ENCODE results near the gene BMF.
"Not testable (repeated sequence)": the region's sequence is repeated elsewhere in the genome, so short reads cannot be mapped to it uniquely, and the experiment has no call there.

BMF gene

GRCh38 chr15:40146037-40146436 is 37.4 kb upstream of the BMF start:
- Histone ChIP-seq H3K27ac (ENCODE audit: low read depth, low read length) (no peak overlapping the region), H2BK5ac (ENCODE audit: low read depth, low read length, poor library complexity) (no peak overlapping the region), H4K12ac (ENCODE audit: low read depth, low read length) (no peak overlapping the region), H3K18ac (ENCODE audit: low read length) (no peak overlapping the region), H2BK120ac (ENCODE audit: insufficient read depth, low read length, poor library complexity) (no peak overlapping the region), H3K36me3 (ENCODE audit: control insufficient read depth in 1 of 2, insufficient read depth in 2 of 2, low read length in 2 of 2) (no peaks in the 10 kb centered on the region), H3K4ac (ENCODE audit: low read depth, low read length) (no peak overlapping the region), H3K9me3 (ENCODE audit: insufficient read depth, low read depth, low read length) (no peaks in the 10 kb centered on the region), H3K23ac (ENCODE audit: low read length) (no peak overlapping the region), H3K79me2 (ENCODE audit: control insufficient read depth, insufficient read depth, low read length, poor library complexity) (no peaks in the 10 kb centered on the region), H2AK5ac (ENCODE audit: low read length) (no peak overlapping the region), H3K4me3 (ENCODE audit: low read depth, low read length) (no peak overlapping the region), H3K14ac (ENCODE audit: low read length) (no peak overlapping the region), H3K79me1 (ENCODE audit: low read length) (no peaks in the 10 kb centered on the region), H2BK12ac (ENCODE audit: low read length) (no peak overlapping the region), H3K4me2 (ENCODE audit: low read length) (no peak overlapping the region), H3K9ac (ENCODE audit: low read length) (no peak overlapping the region), H4K8ac (ENCODE audit: low read depth, low read length) (no peak overlapping the region), H3K4me1 (ENCODE audit: control insufficient read depth in 1 of 2, insufficient read depth in 2 of 2, low read length in 2 of 2) (peaks cover 3 to 4% of the 10 kb centered on the region in 2 experiments), H2AFZ (ENCODE audit: insufficient read depth, low read length, poor library complexity) (no peak overlapping the region), H3K27me3 (ENCODE audit: insufficient read depth, low read length) (no peaks in the 10 kb centered on the region), H4K91ac (ENCODE audit: low read depth, low read length) (no peak overlapping the region)
- DNase-seq, result peak in 1 of 2 donors; percentile 28
- WGBS (ENCODE audit: extremely low coverage, insufficient coverage, insufficient read length), result no CpG with 5 or more reads among the region's 4 CpGs

GRCh38 chr15:40142428-40142827 is 33.7 kb upstream of the BMF start:
- WGBS (ENCODE audit: extremely low coverage, insufficient coverage, insufficient read length), result no CpG with 5 or more reads among the region's 5 CpGs
- Histone ChIP-seq H4K12ac (ENCODE audit: low read depth, low read length) (no peak overlapping the region), H3K9me3 (ENCODE audit: insufficient read depth, low read depth, low read length) (no peaks in the 10 kb centered on the region), H3K27ac (ENCODE audit: low read depth, low read length) (no peak overlapping the region), H2AFZ (ENCODE audit: insufficient read depth, low read length, poor library complexity) (no peak overlapping the region), H3K27me3 (ENCODE audit: insufficient read depth, low read length) (no peaks in the 10 kb centered on the region), H3K18ac (ENCODE audit: low read length) (no peak overlapping the region), H2BK120ac (ENCODE audit: insufficient read depth, low read length, poor library complexity) (no peak overlapping the region), H3K4ac (ENCODE audit: low read depth, low read length) (no peak overlapping the region), H3K4me2 (ENCODE audit: low read length) (no peak overlapping the region), H3K79me1 (ENCODE audit: low read length) (no peaks in the 10 kb centered on the region), H3K36me3 (ENCODE audit: control insufficient read depth in 1 of 2, insufficient read depth in 2 of 2, low read length in 2 of 2) (no peaks in the 10 kb centered on the region), H2BK5ac (ENCODE audit: low read depth, low read length, poor library complexity) (no peak overlapping the region), H3K14ac (ENCODE audit: low read length) (no peak overlapping the region), H3K9ac (ENCODE audit: low read length) (no peak overlapping the region), H3K23ac (ENCODE audit: low read length) (no peak overlapping the region), H3K4me1 (ENCODE audit: control insufficient read depth in 1 of 2, insufficient read depth in 2 of 2, low read length in 2 of 2) (peaks cover 3 to 4% of the 10 kb centered on the region in 2 experiments), H3K79me2 (ENCODE audit: control insufficient read depth, insufficient read depth, low read length, poor library complexity) (no peaks in the 10 kb centered on the region), H3K4me3 (ENCODE audit: low read depth, low read length) (no peak overlapping the region), H2AK5ac (ENCODE audit: low read length) (no peak overlapping the region), H2BK12ac (ENCODE audit: low read length) (no peak overlapping the region), H4K91ac (ENCODE audit: low read depth, low read length) (no peak overlapping the region), H4K8ac (ENCODE audit: low read depth, low read length) (no peak overlapping the region)
- no peak for DNase-seq

DNA sequence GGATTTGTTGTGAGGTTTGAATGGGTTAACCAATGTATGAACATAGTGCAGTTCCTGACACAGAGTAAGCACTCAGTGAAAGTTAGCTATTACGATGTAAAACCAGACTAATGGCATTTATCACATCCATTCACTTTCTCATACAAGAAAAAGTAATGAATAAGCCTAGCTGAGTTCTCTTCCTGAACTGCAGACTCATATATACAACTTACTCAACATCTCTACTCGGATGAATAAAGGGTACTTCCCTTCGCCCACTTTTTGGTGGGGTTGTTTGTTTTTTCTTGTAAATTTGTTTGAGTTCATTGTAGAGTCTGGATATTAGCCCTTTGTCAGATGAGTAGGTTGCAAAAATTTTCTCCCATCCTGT is 29.5 kb upstream of the BMF start:
- not testable (repeated sequence) for H3K9me3 ChIP-seq (ENCODE audit: insufficient read depth, low read depth, low read length); H3K79me2 ChIP-seq (ENCODE audit: control insufficient read depth, insufficient read depth, low read length, poor library complexity); H2AFZ ChIP-seq (ENCODE audit: insufficient read depth, low read length, poor library complexity); DNase-seq; H4K91ac ChIP-seq (ENCODE audit: low read depth, low read length); H2BK5ac ChIP-seq (ENCODE audit: low read depth, low read length, poor library complexity); H3K23ac ChIP-seq (ENCODE audit: low read length); H4K12ac ChIP-seq (ENCODE audit: low read depth, low read length); H3K27ac ChIP-seq (ENCODE audit: low read depth, low read length); H2AK5ac ChIP-seq (ENCODE audit: low read length); H3K36me3 ChIP-seq (ENCODE audit: control insufficient read depth in 1 of 2, insufficient read depth in 2 of 2, low read length in 2 of 2); H3K9ac ChIP-seq (ENCODE audit: low read length); H3K79me1 ChIP-seq (ENCODE audit: low read length); H2BK12ac ChIP-seq (ENCODE audit: low read length); H3K14ac ChIP-seq (ENCODE audit: low read length); H2BK120ac ChIP-seq (ENCODE audit: insufficient read depth, low read length, poor library complexity); H3K4me3 ChIP-seq (ENCODE audit: low read depth, low read length); H3K18ac ChIP-seq (ENCODE audit: low read length); H3K4ac ChIP-seq (ENCODE audit: low read depth, low read length); H3K27me3 ChIP-seq (ENCODE audit: insufficient read depth, low read length); H4K8ac ChIP-seq (ENCODE audit: low read depth, low read length); H3K4me2 ChIP-seq (ENCODE audit: low read length)
- WGBS (ENCODE audit: extremely low coverage, insufficient coverage, insufficient read length), result no CpG with 5 or more reads among the region's 3 CpGs
- peaks cover 11 to 14% of the 10 kb centered on the region in 2 experiments for H3K4me1 ChIP-seq (ENCODE audit: control insufficient read depth in 1 of 2, insufficient read depth in 2 of 2, low read length in 2 of 2)

DNA sequence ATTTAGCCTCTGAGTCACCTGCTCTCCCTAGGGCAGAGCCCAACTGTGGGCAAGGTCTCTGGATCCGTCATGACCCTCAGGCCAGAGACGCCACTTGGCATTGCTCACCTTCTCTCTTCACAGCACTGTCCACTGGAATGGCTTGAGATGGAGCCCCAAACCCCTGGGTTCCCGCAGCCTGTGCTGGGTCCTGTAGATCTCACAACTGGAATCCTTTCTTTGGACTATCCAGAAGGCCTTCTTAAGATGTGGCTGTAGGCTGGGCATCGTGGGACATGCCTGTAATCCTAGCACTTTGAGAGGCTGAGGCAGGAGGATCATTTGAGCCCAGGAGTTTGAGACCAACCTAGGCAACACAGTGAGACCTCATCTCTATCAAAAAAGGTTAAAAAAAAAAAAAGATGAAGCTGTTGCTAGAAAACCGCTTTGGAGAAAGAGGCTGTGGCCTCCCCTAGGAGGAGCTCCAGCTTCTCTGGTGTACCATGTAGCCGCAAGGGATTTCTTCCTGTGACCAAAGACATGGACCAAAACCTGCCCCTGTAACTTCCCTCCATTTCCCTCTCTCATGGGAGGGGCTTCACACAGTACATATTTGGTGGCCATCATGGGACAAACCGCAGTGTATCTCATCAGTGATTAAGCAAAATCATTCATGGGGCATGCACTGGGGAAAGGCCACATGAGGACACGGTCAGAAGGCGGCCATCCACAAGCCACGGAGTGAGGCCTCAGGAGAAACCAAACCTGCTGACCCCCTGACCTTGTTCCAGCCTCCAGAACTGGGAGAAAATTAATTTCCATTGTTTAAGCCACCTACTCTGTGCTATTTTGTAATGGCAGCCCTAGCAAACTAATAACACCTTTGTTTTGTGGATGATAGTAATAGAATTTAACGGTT is 28.9 kb upstream of the BMF start:
- H3K4me1 ChIP-seq (ENCODE audit: control insufficient read depth in 1 of 2, insufficient read depth in 2 of 2, low read length in 2 of 2), result peaks cover 11 to 14% of the 10 kb centered on the region in 2 experiments
- no peak overlapping the region for H3K4me3 ChIP-seq (ENCODE audit: low read depth, low read length)
- no peak overlapping the region for H3K9ac ChIP-seq (ENCODE audit: low read length)
- H2BK5ac ChIP-seq (ENCODE audit: low read depth, low read length, poor library complexity), result no peak overlapping the region
- no peak overlapping the region for H3K4me2 ChIP-seq (ENCODE audit: low read length)
- no peak overlapping the region for H4K12ac ChIP-seq (ENCODE audit: low read depth, low read length)
- H3K4ac ChIP-seq (ENCODE audit: low read depth, low read length), result no peak overlapping the region
- DNase-seq, result no peak
- no peak overlapping the region for H3K18ac ChIP-seq (ENCODE audit: low read length)
- H3K27ac ChIP-seq (ENCODE audit: low read depth, low read length), result no peak overlapping the region
- H3K79me1 ChIP-seq (ENCODE audit: low read length), result no peaks in the 10 kb centered on the region
- H3K9me3 ChIP-seq (ENCODE audit: insufficient read depth, low read depth, low read length), result peaks cover 1% of the 10 kb centered on the region
- H4K8ac ChIP-seq (ENCODE audit: low read depth, low read length), result no peak overlapping the region
- no peaks in the 10 kb centered on the region for H3K27me3 ChIP-seq (ENCODE audit: insufficient read depth, low read length)
- H4K91ac ChIP-seq (ENCODE audit: low read depth, low read length), result no peak overlapping the region
- H2AK5ac ChIP-seq (ENCODE audit: low read length), result no peak overlapping the region
- no peak overlapping the region for H2BK12ac ChIP-seq (ENCODE audit: low read length)
- no peak overlapping the region for H3K14ac ChIP-seq (ENCODE audit: low read length)
- no peak overlapping the region for H2BK120ac ChIP-seq (ENCODE audit: insufficient read depth, low read length, poor library complexity)
- H3K23ac ChIP-seq (ENCODE audit: low read length), result no peak overlapping the region
- 100% methylated on average over 1 of the region's 11 CpGs for WGBS (ENCODE audit: extremely low coverage, insufficient coverage, insufficient read length)
- H3K36me3 ChIP-seq (ENCODE audit: control insufficient read depth in 1 of 2, insufficient read depth in 2 of 2, low read length in 2 of 2), result no peaks in the 10 kb centered on the region
- H2AFZ ChIP-seq (ENCODE audit: insufficient read depth, low read length, poor library complexity), result no peak overlapping the region
- no peaks in the 10 kb centered on the region for H3K79me2 ChIP-seq (ENCODE audit: control insufficient read depth, insufficient read depth, low read length, poor library complexity)

Measured in trophoblast cell (in vitro differentiated cells and primary cell).